Neural cell (in vitro differentiated cells): ENCODE results near the gene SSX4B.
"Not testable (repeated sequence)": the region's sequence is repeated elsewhere in the genome, so short reads cannot be mapped to it uniquely, and the experiment has no call there.

ENCODE experiments used
- CTCF ChIP-seq: fragments of 450-650 bp; IDR thresholded peaks from 2 replicates; pipeline ENCODE4 v1.5.1; 2014; ENCODE audit warnings: antibody characterized with exemption, mild to moderate bottlenecking, moderate library complexity; ENCODE audit not compliant: poor library complexity, severe bottlenecking
- EZH2 ChIP-seq: fragments of 200-600, 300-800 bp; shearing (Covaris generic), sonication (generic); IDR thresholded peaks from 2 replicates; pipeline ENCODE4 v1.6.1; 2014; ENCODE audit warnings: antibody characterized with exemption, low read length, borderline replicate concordance, mild to moderate bottlenecking; ENCODE audit not compliant: insufficient read depth, poor library complexity, severe bottlenecking
- POLR2AphosphoS5 ChIP-seq: IDR thresholded peaks from 2 replicates; pipeline ENCODE4 v1.6.1; 2012
- RAD21 ChIP-seq: fragments of 450-650 bp; conservative IDR thresholded peaks from 2 replicates; pipeline ENCODE4 v1.6.1; 2014; ENCODE audit warnings: antibody characterized with exemption, mild to moderate bottlenecking, moderate library complexity
- REST ChIP-seq: IDR thresholded peaks from 2 replicates; pipeline ENCODE4 v1.6.1; 2012; ENCODE audit warnings: borderline replicate concordance

GRCh38 chrX:48370408-48370807 lies 41.4 kb downstream of the SSX4B start:
- TF ChIP-seq CTCF, EZH2, POLR2AphosphoS5, REST, RAD21: not testable (repeated sequence)
